Measurements from ENCODE around the gene AFTPH.

GRCh38 chr2:64541547-64541946 lies 17.4 kb downstream of the AFTPH start:
- TF ChIP-seq ZBTB7A (IDR thresholded peaks at IDR 0.05; ENCODE audit: low read depth) = no peak
- TF ChIP-seq CREB1 (IDR thresholded peaks at IDR 0.05; ENCODE audit: low read depth) = no peak
- TF ChIP-seq NFIC (IDR thresholded peaks at IDR 0.05) = no peak
